Measurements from ENCODE around the gene CCDC171.
"Not testable (repeated sequence)": the region's sequence is repeated elsewhere in the genome, so short reads cannot be mapped to it uniquely, and the experiment has no call there.

Gene CCDC171

DNA sequence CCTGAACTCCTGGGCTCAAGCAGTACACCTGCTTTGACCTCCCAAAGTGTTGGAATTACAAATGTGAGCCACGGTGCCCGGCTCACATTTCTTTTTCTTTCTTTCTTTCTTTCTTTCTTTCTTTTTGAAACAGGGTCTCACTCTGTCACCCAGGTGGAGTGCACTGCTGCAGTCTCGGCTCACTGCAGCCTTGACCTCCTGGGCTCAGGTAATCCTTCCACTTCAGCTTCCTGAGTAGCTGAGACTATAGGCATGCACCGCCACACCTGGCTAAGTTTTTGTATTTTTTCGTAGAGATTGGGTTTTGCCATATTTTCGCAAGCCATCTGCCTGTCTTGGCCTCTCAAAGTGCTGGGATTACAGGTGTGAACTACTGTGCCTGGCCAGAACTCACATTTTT lies 183.7 kb downstream of the CCDC171 start:
- Mint-ChIP-seq H3K4me3 (no peak overlapping the region), H3K27me3 (ENCODE audit: low read depth) (no peaks in the 10 kb centered on the region), H3K36me3 (ENCODE audit: low read depth) (no peaks in the 10 kb centered on the region), H3K27ac (no peak overlapping the region), H3K4me1 (ENCODE audit: low read depth) (no peaks in the 10 kb centered on the region), H3K9me3 (no peaks in the 10 kb centered on the region)

DNA sequence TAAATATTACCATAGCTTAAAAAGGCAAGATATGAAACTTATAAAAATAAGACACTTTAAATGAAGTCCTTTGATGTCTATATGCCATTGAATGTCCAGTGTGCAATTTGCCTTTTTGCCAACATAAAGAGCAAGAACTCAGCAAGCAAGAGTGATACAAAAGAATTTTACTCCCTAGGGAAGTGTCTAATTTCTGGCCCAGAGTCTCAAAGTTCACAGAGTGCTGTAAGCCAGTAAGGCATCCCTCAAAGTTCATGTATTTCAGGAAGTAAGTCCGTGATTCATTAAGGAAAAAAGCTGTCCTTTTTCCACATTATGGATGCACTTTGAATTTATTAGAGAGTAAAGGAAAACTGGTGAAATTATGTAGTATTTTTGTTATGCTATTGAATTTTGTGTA lies 185.2 kb downstream of the CCDC171 start:
- H3K27me3 Mint-ChIP-seq (ENCODE audit: low read depth): no peaks in the 10 kb centered on the region
- no peaks in the 10 kb centered on the region for H3K4me1 Mint-ChIP-seq (ENCODE audit: low read depth)

DNA sequence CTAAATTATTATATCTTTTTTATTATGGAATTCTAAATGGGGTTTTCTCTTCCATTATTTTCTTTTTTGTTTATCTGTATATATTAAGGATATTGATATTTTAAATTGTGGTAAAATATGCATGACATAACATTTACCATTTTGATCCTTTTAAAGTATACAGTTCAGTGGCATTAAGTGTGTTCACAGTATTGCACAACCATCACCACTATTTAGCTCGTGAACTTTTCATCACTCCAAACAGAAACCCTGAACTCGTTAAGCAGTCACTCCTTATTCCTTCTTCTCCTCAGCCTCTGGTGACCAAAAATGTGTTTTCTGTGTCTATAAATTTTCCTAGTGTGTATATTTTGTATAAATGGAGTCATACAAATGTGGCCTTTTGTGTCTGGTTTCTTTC lies 188.2 kb downstream of the CCDC171 start:
- Mint-ChIP-seq H3K36me3 (ENCODE audit: low read depth) (no peaks in the 10 kb centered on the region), H3K27me3 (ENCODE audit: low read depth) (no peaks in the 10 kb centered on the region), H3K9me3 (no peaks in the 10 kb centered on the region), H3K27ac (no peak overlapping the region), H3K4me3 (no peak overlapping the region), H3K4me1 (ENCODE audit: low read depth) (no peaks in the 10 kb centered on the region)

More for the DNA sequence above, 185.2 kb downstream of the CCDC171 start:
- H3K9me3 Mint-ChIP-seq: no peaks in the 10 kb centered on the region
- H3K4me3 Mint-ChIP-seq: no peak overlapping the region
- H3K27ac Mint-ChIP-seq: no peak overlapping the region
- no peaks in the 10 kb centered on the region for H3K36me3 Mint-ChIP-seq (ENCODE audit: low read depth)

DNA sequence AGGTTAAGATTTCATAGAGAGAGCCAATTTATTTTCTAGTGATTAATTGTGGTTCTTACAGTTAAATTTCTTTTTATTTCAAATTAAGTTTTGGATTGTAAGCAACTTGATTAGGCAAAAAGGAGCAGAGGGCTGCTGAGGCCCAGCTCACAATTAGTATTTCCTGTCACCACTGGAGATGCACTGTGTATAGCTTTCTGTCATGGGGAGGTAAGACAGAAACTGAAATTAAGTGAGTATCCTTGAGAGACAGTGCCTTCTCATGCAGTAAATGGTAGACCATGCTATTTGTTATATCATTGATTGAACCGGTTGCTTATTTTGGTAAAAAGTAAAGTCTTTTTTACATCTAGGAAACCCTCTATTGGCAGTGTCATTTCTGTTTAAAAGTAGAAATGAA lies 190.7 kb downstream of the CCDC171 start:
- Mint-ChIP-seq H3K4me3 (no peak overlapping the region), H3K36me3 (ENCODE audit: low read depth) (no peaks in the 10 kb centered on the region), H3K9me3 (peaks cover 4% of the 10 kb centered on the region), H3K4me1 (ENCODE audit: low read depth) (no peaks in the 10 kb centered on the region), H3K27ac (no peak overlapping the region), H3K27me3 (ENCODE audit: low read depth) (no peaks in the 10 kb centered on the region)

DNA sequence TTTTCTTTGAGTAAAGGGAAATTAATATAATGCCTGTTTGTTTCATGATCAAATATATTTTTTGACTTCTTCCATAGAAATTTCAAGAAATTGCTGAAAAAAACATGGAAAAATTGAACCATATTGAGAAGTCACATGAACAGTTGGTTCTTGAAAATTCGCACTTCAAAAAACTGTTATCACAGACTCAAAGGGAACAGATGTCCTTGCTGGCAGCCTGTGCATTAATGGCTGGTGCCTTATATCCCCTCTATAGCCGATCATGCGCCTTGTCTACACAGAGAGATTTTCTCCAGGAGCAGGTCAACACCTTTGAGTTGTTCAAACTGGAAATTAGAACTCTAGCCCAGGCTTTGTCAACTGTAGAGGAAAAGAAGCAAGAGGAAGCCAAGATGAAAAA lies 191.4 kb downstream of the CCDC171 start:
- Mint-ChIP-seq H3K4me1 (ENCODE audit: low read depth) (no peaks in the 10 kb centered on the region), H3K36me3 (ENCODE audit: low read depth) (no peaks in the 10 kb centered on the region), H3K9me3 (peaks cover 4% of the 10 kb centered on the region), H3K27me3 (ENCODE audit: low read depth) (no peaks in the 10 kb centered on the region), H3K4me3 (no peak overlapping the region), H3K27ac (no peak overlapping the region)

- Mint-ChIP-seq H3K9me3 (peaks cover 8% of the 10 kb centered on the region), H3K27ac (no peak overlapping the region), H3K4me3 (no peak overlapping the region), H3K36me3 (ENCODE audit: low read depth) (no peaks in the 10 kb centered on the region), H3K4me1 (ENCODE audit: low read depth) (no peaks in the 10 kb centered on the region), H3K27me3 (ENCODE audit: low read depth) (no peaks in the 10 kb centered on the region)
Measured at GRCh38 chr9:15746905-15747304, 194.1 kb downstream of the CCDC171 start.

GRCh38 chr9:15755660-15756059 lies 202.8 kb downstream of the CCDC171 start:
- H3K36me3 Mint-ChIP-seq (ENCODE audit: low read depth): no peaks in the 10 kb centered on the region
- H3K27ac Mint-ChIP-seq: no peak overlapping the region
- H3K9me3 Mint-ChIP-seq: no peaks in the 10 kb centered on the region

GRCh38 chr9:15761551-15761950 lies 208.7 kb downstream of the CCDC171 start:
- Mint-ChIP-seq H3K36me3 (ENCODE audit: low read depth) (no peaks in the 10 kb centered on the region), H3K4me1 (ENCODE audit: low read depth) (no peaks in the 10 kb centered on the region), H3K27ac (no peak overlapping the region), H3K9me3 (no peaks in the 10 kb centered on the region), H3K27me3 (ENCODE audit: low read depth) (no peaks in the 10 kb centered on the region), H3K4me3 (no peak overlapping the region)

More at GRCh38 chr9:15755660-15756059, 202.8 kb downstream of the CCDC171 start:
- Mint-ChIP-seq H3K4me1 (ENCODE audit: low read depth) (no peaks in the 10 kb centered on the region), H3K27me3 (ENCODE audit: low read depth) (no peaks in the 10 kb centered on the region), H3K4me3 (no peak overlapping the region)

GRCh38 chr9:15763371-15763770 lies 210.5 kb downstream of the CCDC171 start:
- no peak overlapping the region for H3K27ac Mint-ChIP-seq
- H3K36me3 Mint-ChIP-seq (ENCODE audit: low read depth): no peaks in the 10 kb centered on the region
- H3K4me3 Mint-ChIP-seq: no peak overlapping the region
- H3K27me3 Mint-ChIP-seq (ENCODE audit: low read depth): no peaks in the 10 kb centered on the region
- H3K4me1 Mint-ChIP-seq (ENCODE audit: low read depth): no peaks in the 10 kb centered on the region
- H3K9me3 Mint-ChIP-seq: no peaks in the 10 kb centered on the region

GRCh38 chr9:15764131-15764530 lies 211.3 kb downstream of the CCDC171 start:
- H3K9me3 Mint-ChIP-seq: no peaks in the 10 kb centered on the region
- H3K27me3 Mint-ChIP-seq (ENCODE audit: low read depth): no peaks in the 10 kb centered on the region
- no peaks in the 10 kb centered on the region for H3K36me3 Mint-ChIP-seq (ENCODE audit: low read depth)
- no peaks in the 10 kb centered on the region for H3K4me1 Mint-ChIP-seq (ENCODE audit: low read depth)
- no peak overlapping the region for H3K27ac Mint-ChIP-seq
- no peak overlapping the region for H3K4me3 Mint-ChIP-seq

GRCh38 chr9:15769547-15769946 lies 216.7 kb downstream of the CCDC171 start:
- H3K9me3 Mint-ChIP-seq: no peaks in the 10 kb centered on the region
- no peaks in the 10 kb centered on the region for H3K27me3 Mint-ChIP-seq (ENCODE audit: low read depth)
- no peaks in the 10 kb centered on the region for H3K36me3 Mint-ChIP-seq (ENCODE audit: low read depth)
- H3K27ac Mint-ChIP-seq: no peak overlapping the region
- H3K4me3 Mint-ChIP-seq: no peak overlapping the region
- no peaks in the 10 kb centered on the region for H3K4me1 Mint-ChIP-seq (ENCODE audit: low read depth)

- no peaks in the 10 kb centered on the region for H3K9me3 Mint-ChIP-seq
- H3K27me3 Mint-ChIP-seq (ENCODE audit: low read depth): no peaks in the 10 kb centered on the region
- no peaks in the 10 kb centered on the region for H3K4me1 Mint-ChIP-seq (ENCODE audit: low read depth)
- H3K36me3 Mint-ChIP-seq (ENCODE audit: low read depth): no peaks in the 10 kb centered on the region
- H3K4me3 Mint-ChIP-seq: no peak overlapping the region
- no peak overlapping the region for H3K27ac Mint-ChIP-seq
Measured at GRCh38 chr9:15778861-15779260, 226.0 kb downstream of the CCDC171 start.

- Mint-ChIP-seq H3K27me3 (ENCODE audit: low read depth) (no peaks in the 10 kb centered on the region), H3K27ac (no peak overlapping the region), H3K36me3 (ENCODE audit: low read depth) (no peaks in the 10 kb centered on the region), H3K4me1 (ENCODE audit: low read depth) (no peaks in the 10 kb centered on the region), H3K9me3 (no peaks in the 10 kb centered on the region), H3K4me3 (no peak overlapping the region)
Measured at GRCh38 chr9:15782106-15782505, 229.3 kb downstream of the CCDC171 start.

GRCh38 chr9:15785584-15785983 lies 232.7 kb downstream of the CCDC171 start:
- Mint-ChIP-seq H3K27ac (no peak overlapping the region), H3K4me1 (ENCODE audit: low read depth) (no peaks in the 10 kb centered on the region), H3K9me3 (no peaks in the 10 kb centered on the region), H3K27me3 (ENCODE audit: low read depth) (no peaks in the 10 kb centered on the region), H3K36me3 (ENCODE audit: low read depth) (no peaks in the 10 kb centered on the region), H3K4me3 (no peak overlapping the region)

DNA sequence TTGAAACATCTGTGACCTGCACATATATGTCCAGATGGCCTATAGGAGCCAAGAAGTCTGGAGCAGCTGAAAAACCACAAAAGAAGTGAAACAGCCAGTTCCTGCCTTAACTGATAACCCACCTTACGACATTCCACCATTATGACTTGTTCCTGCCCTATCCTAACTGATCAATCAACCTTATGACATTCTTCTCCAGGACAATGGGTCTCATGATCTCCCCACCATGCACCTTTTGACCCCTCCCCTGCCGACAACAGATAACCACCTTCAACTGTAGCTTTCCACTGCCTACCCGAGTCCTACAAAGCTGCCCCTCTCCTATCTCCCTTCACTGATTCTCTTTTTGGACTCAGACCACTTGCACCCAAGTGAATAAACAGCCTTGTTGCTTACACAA lies 233.8 kb downstream of the CCDC171 start:
- H3K4me1 Mint-ChIP-seq (ENCODE audit: low read depth): no peaks in the 10 kb centered on the region
- no peak overlapping the region for H3K27ac Mint-ChIP-seq
- H3K27me3 Mint-ChIP-seq (ENCODE audit: low read depth): no peaks in the 10 kb centered on the region
- no peak overlapping the region for H3K4me3 Mint-ChIP-seq
- H3K9me3 Mint-ChIP-seq: no peaks in the 10 kb centered on the region
- H3K36me3 Mint-ChIP-seq (ENCODE audit: low read depth): no peaks in the 10 kb centered on the region

DNA sequence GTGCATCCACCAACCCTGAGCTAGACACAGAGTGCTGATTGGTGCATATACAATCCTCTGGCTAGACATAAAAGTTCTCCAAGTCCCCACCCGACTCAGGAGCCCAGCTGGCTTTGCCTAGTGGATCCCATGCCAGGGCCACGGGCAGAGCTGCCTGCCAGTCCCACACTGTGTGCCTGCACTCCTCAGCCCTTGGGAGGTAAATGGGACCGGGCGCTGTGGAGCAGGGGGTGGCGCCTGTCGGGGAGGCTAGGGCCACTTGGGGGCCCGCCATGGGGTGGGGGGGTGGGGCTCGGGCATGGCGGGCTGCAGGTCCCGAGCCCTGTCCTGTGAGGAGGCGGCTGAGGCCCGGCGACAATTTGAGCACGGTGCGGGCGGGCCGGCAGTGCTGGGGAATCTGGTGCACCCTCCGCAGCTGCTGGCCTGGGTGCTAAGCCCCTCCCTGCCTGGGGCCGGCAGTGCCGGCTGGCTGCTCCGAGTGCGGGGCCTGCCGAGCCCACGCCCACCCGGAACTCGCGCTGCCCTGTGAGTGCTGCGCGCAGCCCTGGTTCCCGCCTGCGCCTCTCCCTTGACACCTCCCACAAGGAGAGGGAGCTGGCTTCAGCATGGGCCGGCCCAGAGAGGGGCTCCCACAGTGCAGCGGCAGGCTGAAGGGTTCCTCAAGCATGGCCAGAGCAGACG lies 257.5 kb downstream of the CCDC171 start:
- H3K9me3 Mint-ChIP-seq: peaks cover 16% of the 10 kb centered on the region
- not testable (repeated sequence) for H3K4me1 Mint-ChIP-seq (ENCODE audit: low read depth); H3K4me3 Mint-ChIP-seq; H3K27me3 Mint-ChIP-seq (ENCODE audit: low read depth); H3K36me3 Mint-ChIP-seq (ENCODE audit: low read depth); H3K27ac Mint-ChIP-seq

All from T-helper 1 cell treated with Interleukin-12 subunit alpha and Interleukin-12 subunit beta and Interleukin-4 antibody, amounts not matched to agents 30 μg/mL and 1 μg/mL, for 36 hours (primary cell).